ENCODE measurements around the gene PRR16.

DNA sequence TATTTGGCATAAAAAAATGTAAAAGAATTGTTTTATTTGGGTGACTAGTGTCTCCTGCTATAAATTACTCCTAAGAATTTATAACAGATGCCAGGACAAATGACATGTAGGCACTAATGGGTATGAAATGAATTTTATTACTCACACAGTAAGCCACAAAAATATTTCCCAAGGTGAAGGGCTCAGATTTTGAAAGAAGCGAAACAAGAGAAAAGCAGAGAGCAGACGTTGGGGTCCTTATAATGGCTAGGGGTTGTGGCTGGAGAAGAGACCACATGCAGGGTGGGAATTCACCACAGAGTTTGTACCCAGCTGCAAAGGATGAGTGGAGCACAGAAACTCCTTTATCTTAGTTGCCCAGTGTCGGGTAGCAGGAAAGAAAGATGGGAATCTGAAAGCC lies 45.0 kb upstream of the PRR16 start:
- TF ChIP-seq EZH2 (IDR thresholded peaks at IDR 0.05; ENCODE audit: insufficient read depth, poor library complexity, severe bottlenecking) (no peak), EZH2phosphoT487 (IDR thresholded peaks at IDR 0.05; ENCODE audit: insufficient read depth, low read depth) (no peak)
